Smooth muscle cell of the brain vasculature (primary cell): ENCODE results near the gene BEST3.
"Not testable (repeated sequence)": the region's sequence is repeated elsewhere in the genome, so short reads cannot be mapped to it uniquely, and the experiment has no call there.

Experiments used
- DNase-seq: peaks from one replicate; pipeline ENCODE4 v3.0.0-alpha.2; 2012; ENCODE audit warnings: low read depth, low spot score

The BEST3 gene

GRCh38 chr12:69649529-69649928 lies 49.6 kb downstream of the BEST3 start:
- DNase-seq = no peak

DNA sequence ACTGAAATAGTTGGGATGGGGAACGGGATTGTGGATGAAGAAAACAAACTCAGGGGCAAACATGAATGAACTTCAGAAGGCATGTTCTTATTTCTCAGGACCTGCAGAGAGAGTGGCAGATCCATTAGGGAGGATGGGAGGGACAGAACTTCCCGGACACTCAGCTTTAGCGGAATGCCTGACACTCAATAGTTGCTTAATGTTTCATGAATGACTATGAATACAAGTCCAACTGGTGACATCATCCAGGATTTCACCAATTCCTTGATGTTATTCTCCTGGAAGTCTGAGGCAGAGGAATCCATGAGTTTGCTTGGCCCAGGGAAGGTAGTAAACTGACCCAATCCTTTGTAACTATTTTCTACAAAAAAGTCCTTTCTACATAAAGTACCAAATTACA lies 50.6 kb downstream of the BEST3 start:
- DNase-seq = no peak

GRCh38 chr12:69647178-69647577 lies 51.9 kb downstream of the BEST3 start:
- DNase-seq = no peak

GRCh38 chr12:69645031-69645430 lies 54.1 kb downstream of the BEST3 start:
- DNase-seq = no peak

DNA sequence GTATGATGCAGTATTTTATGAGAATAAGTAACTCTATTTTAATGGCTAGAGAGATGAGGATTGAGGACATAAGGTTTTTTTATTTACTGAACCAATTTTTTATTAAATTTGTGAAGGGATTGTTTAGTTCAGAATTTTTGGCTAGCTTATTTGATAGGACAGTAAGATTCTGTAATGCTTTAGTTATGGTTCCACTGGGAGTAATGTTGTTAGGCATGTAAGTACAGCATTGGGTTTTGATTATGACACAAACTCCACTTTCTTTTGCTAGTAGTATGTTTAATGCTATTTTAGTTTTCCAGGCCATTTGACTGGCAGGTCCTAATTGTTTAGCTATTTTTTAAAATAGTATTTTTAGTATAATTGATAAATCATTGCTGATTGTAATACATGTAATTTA lies 54.6 kb downstream of the BEST3 start:
- no peak for DNase-seq

DNA sequence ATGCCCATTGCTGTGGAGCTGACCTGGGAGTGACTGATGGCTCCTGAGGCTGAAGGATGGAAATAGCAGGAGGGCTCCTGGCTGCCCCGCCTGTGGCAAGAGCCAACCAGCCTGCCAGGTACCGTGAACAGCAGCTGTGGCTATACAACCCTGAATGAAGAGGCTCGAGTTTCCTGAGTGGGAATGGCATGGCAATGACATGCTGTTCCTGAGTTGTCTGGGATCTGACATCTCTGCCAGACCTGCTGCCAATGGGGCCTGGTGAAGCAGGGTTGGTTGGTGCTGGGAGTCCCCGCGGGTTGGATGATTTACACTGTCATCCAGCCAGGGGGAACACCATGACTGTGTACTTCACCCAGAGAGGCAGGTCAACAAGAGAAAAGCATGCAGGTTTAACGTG lies 56.6 kb downstream of the BEST3 start:
- no peak for DNase-seq

DNA sequence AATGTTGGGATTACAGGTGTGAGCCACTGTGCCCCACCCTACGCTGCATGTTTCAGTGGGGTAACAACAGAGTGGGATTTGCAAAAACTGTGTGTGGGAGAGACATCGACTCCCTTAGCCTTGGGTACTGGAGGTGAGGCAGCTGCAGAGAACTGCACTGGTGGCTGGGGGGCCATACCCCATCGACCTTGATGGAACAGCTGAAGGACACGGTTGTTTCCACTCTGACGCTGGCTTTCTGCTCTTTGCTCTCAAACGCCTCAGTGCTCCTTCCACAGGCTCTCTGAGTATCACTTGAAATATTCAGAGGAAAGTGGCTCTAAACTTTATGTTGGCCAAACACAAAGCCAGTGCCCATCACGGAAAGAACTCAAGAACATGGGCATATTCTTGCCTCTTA lies 57.6 kb downstream of the BEST3 start:
- DNase-seq = no peak

GRCh38 chr12:69639400-69640016 lies 59.6 kb downstream of the BEST3 start:
- DNase-seq = peak; percentile 40

- no peak for DNase-seq
Observed at GRCh38 chr12:69633061-69633460, 66.0 kb downstream of the BEST3 start.

DNA sequence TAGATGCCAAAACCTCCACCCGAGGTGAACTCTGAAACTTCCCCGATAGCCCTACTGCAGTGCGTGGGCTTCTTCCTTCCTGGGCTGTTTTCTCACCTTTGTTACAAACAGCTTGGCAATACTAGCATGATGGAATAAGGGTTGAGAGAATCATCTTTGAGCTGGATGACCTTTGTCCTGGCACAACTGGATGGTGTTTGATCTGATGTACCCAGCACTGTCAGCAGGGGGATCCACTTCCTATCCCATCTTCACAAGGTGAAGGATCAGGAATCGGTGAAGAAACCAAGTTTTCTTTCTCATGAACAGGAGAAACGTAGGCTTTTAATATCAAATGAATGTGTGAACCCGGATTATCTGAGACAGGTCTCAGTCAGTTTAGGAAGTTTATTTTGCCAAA lies 68.9 kb downstream of the BEST3 start:
- no peak for DNase-seq

DNA sequence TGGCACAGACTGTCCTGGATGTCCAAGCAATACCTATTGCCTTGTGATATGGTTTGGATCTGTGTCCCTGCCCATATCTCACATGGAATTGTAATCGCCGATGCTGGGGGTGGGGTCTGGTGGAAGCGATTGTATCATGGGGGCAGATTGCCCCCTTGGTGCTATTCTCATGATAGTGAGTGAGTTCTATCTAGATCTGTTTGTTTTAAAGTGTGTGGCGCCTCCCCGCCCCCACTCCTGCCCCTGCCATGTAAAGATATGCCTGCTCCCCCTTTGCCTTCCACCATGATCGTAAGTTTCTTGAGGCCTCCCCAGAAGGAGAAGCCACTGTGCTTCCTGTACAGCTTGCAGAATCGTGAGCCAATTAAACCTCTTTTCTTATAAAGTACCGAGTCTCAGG lies 71.6 kb downstream of the BEST3 start:
- no peak for DNase-seq

DNA sequence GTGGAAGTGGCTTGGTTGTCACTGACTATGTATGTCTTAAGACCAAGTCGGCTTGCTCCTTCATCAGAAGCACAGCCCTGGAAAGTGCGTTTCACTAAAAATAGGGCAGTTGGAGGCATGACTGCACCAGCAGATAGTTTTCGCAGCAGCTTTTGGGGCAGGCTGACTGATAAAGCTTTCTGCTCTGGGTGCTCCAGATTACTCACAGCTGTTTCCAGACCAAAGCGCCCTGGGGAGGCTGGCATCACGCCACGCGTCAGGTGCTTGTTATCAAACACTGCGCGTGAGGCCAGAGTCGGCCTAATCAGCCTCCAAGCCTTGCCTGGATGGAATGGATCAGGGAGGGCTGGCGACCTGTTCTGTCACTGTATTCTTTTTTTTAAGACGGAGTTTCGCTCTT lies 75.1 kb downstream of the BEST3 start:
- DNase-seq = no peak

- no peak for DNase-seq
Observed at GRCh38 chr12:69621551-69621950, 77.6 kb downstream of the BEST3 start.

DNA sequence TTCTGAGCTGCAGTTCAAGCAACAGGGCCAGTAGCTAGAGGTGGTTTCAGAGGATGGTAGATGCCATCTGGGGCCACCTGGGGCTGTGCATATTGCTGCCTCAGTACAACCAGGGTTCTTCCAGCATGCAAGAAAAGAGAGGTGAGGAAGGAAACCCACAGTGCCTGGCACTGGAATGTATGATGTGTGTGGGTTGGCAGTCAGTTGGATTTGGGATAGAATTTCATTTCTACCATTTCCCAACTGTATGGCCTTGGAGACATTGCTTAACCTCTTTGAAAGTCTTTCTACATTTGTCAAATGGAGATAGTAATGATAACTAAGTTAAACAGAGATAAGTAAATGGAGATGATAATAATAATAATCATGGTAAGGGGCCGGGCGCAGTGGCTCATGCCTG lies 78.2 kb downstream of the BEST3 start:
- DNase-seq = no peak

DNA sequence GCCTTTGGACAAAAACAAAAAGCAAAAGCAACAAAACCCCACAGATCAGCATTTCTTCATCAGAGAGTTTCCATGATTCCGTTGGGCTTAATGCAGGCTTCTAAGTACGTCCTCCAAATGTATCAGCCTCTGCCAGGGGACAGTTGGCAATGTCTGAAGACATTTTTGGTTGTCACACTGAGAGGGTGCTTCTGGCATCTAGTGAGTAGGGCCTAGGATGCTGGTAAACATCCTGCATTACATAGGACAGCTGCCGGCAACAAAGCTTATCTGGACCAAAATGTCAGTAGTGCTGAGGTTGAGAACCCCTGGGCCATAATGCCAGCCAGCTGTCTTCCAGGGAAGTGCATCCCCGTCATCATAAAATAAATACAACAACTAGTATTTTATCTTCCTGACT lies 79.0 kb downstream of the BEST3 start:
- no peak for DNase-seq

DNA sequence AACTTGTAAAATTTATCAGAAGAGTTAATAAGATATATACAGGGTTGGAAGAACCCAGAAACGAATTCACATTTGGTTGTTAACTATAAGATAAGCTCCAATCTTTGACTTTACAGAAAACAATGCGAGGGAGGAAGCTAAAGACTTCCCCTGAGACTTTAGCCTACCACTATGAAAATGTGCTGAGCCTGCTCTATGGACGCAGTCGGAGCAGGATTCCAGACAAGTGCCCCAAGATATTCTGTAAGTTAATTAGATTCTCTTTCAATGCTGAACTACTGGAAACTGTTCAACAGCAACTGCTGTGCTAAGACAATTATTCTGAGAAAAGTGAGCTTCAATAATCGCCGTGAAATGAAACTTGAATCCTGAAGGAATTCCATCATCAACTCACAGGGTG lies 80.1 kb downstream of the BEST3 start:
- no peak for DNase-seq

DNA sequence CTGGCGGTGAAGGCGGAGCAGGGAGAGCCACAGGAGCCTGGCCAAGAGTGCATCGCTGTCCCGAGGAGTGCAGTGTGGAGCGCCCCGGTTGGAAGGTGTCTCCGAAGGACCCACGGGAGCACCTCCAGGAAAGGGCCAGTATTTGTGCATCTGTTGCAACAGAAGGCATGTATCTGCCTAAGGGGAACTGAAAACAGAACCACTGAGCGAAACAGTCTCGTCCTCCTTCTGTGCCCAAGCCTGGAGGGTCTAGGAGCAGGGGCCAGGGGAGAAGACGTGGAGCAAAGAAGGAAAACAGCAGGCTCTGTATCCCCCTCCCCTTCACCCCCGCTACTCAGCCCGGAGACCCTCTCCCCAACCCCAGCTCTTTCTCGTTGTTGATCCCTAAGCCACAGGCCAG lies 83.1 kb downstream of the BEST3 start:
- DNase-seq = no peak

DNA sequence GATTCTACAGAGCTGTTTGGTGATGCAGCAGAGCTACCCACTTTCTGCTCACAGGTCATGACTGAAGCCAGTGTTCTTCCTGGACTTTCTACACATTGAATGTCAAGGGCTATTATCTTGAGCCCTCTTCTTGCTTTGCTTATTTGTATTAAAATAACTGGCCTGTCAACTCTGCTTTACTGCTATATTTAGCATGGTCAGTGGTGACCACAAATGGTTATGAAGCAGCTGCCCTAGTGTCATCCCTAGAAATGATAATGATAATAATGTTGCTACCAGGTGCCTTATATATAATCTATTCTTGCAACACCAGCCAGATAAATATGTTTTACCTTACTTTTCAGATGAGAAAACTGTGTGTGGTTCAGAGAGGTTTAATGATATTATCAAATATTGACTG lies 85.8 kb downstream of the BEST3 start:
- no peak for DNase-seq

- no peak for DNase-seq
Observed at GRCh38 chr12:69610729-69611128, 88.4 kb downstream of the BEST3 start, which contains the start of gene LRRC10. Gene LRRC10 (minus strand): TSS chr12:69610907. CDS start chr12:69610838, 69 bp downstream.

- DNase-seq = no peak
Observed at GRCh38 chr12:69610126-69610525, 89.0 kb downstream of the BEST3 start.

GRCh38 chr12:69608114-69608513 lies 91.0 kb downstream of the BEST3 start:
- DNase-seq = no peak

DNA sequence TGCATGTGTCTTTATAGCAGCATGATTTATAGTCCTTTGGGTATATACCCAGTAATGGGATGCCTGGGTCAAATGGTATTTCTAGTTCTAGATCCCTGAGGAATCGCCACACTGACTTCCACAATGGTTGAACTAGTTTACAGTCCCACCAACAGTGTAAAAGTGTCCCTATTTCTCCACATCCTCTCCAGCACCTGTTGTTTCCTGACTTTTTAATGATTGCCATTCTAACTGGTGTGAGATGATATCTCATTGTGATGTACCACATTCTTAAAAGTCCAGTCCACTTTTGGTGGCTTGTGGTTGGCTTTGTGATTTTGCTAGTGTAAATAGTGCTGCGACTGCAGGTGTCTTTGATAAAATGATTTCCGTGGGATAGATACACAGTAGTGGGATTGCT lies 94.8 kb downstream of the BEST3 start:
- not testable (repeated sequence) for DNase-seq
